ENCODE data around the gene LKAAEAR1.

The LKAAEAR1 gene

DNA sequence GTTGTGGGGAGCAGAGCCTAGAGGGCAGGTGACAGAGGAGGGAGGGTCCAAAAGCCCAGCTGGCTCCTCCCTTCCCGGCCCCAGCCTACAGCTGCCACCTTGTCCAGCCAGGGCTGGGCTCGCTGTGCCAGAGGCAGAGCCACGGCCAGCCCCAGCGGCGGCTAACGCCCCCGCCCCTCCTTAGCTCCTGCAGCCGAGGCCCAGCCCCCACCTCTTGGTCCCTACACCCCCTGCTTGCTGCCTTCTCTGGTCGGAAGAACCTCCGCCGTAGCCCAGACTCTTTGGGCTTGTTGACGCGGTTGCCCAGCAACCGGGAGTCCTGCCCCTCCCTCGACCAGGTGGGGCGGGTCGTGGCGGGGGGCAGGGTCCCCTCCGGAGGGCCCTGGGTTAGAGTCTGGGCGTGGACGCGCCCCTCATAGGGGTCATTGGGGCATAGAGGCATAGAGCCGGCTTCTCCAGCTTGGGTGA lies 521 bp upstream of the LKAAEAR1 start:
- no peak for DNase-seq (ENCODE audit: low read depth)
- TF ChIP-seq, protein P1, sequence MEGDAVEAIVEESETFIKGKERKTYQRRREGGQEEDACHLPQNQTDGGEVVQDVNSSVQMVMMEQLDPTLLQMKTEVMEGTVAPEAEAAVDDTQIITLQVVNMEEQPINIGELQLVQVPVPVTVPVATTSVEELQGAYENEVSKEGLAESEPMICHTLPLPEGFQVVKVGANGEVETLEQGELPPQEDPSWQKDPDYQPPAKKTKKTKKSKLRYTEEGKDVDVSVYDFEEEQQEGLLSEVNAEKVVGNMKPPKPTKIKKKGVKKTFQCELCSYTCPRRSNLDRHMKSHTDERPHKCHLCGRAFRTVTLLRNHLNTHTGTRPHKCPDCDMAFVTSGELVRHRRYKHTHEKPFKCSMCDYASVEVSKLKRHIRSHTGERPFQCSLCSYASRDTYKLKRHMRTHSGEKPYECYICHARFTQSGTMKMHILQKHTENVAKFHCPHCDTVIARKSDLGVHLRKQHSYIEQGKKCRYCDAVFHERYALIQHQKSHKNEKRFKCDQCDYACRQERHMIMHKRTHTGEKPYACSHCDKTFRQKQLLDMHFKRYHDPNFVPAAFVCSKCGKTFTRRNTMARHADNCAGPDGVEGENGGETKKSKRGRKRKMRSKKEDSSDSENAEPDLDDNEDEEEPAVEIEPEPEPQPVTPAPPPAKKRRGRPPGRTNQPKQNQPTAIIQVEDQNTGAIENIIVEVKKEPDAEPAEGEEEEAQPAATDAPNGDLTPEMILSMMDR (IDR thresholded peaks at IDR 0.05; ENCODE audit: low read depth, low read length, missing control alignments), result no peak
- no peak overlapping the region for H3K4me3 ChIP-seq (ENCODE audit: low read depth, low read length)

DNA sequence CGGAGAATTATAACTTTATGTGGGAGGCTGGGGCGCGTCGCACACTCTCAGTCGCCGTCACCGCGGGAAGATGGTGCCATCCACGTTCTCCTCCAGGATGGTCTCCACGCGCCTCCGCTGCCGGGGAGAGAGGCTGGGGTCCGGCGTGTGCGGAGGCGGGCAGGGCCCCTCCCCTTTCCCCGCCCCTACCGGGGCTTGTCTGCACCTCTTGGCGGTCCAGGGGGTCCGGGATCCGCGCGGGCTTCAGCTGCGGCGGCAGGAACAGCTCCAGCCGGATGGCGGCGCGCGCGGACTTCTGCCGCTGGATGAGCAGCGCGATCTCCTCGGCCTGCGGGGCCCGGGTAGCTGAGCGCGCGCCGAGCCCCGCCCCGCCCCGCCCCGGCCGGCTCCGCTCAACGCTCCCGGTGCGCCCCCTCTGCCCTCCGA lies 807 bp downstream of the LKAAEAR1 start:
- TF ChIP-seq, protein P1 (IDR thresholded peaks at IDR 0.05; ENCODE audit: low read depth, low read length, missing control alignments), result peak; percentile 47
- peak overlapping the region; percentile 32; the same call in 1 of the 2 replicates for H3K4me3 ChIP-seq (ENCODE audit: low read depth, low read length)
- no peak for DNase-seq (ENCODE audit: low read depth)

DNA sequence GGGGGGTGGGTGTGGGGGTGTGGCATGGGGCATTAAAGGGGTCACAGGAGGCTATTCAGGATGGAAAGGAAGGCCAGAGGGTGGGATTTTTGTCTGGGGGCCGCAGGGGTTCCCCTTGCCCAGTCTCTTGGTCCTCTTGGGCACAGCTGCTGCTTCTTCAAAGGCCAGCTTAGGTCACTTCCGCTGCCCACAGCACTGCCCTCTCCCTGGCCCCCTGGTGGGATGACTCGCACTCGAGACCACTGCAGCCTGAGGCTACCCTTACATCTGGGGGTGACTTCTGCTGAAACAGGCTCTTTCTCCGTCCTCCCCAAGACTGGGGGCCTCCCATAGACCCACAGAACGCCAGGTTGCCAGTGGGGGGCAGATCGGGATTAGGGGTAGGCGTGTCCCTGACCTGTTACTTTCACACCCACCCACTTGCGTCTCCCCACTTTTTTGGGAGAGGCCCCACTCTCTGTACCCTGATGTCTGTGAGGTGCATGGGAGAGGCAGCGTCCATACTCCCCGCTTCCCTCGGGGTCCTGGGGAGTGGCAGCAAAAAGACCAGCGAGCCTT lies 1.3 kb downstream of the LKAAEAR1 start:
- TF ChIP-seq, protein P1 (IDR thresholded peaks at IDR 0.05; ENCODE audit: low read depth, low read length, missing control alignments), result no peak
- DNase-seq (ENCODE audit: low read depth), result no peak
- 0 out of 2 replicates have a peak overlapping the region, but pooled peaks have one; percentile 26 for H3K4me3 ChIP-seq (ENCODE audit: low read depth, low read length)

DNA sequence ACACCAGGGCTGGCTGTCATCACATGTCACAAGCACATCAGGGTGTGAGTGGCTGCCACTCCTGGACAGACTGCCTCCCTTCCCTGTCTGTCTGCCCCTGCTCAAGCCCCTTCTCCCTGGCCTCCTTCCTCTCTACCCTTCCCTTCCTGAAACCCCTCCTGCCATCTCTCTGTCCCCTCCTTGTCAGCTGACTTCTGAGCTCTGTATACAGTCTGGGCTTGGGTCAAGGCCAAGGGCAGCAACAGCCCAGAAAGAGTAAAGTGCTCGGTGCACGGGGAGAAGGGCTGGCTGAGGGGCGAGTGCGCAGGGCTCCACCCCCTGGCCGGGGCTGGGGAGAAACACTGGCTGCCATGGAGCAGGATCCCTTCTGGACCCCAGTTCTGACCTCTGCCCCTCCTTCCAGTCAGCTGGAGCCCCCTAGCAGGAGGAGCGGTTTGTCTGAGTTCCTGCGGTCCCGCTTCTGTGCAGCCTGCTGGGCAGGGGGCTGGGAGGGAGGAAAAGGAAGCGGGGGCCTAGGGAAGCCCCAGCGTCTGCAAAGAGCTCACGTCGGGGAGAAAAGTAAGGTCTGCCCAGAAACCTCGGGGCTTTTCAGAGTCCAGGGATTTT lies 2.0 kb downstream of the LKAAEAR1 start:
- no peak for DNase-seq (ENCODE audit: low read depth)
- TF ChIP-seq, protein P1 (IDR thresholded peaks at IDR 0.05; ENCODE audit: low read depth, low read length, missing control alignments), result no peak
- H3K4me3 ChIP-seq (ENCODE audit: low read depth, low read length), result no peak overlapping the region

DNA sequence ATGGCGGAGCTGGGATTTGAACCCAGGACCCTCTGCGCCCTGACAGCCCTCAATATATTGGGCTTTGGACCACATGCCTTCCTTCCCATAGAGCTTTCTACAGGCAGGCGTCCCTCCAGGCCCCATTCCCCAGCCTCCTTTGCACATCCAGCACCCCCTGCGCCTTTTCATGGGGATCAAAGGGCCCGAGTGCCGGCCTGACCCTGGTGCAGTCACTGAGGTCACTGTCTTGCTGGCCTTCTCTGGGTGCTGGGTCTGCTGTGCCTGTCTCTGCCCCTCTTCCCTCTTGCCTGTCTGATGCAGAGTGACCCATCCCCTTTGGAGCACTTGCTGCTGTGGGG lies 2.6 kb downstream of the LKAAEAR1 start:
- TF ChIP-seq, protein P1 (IDR thresholded peaks at IDR 0.05; ENCODE audit: low read depth, low read length, missing control alignments), result no peak
- no peak for DNase-seq (ENCODE audit: low read depth)
- no peak overlapping the region for H3K4me3 ChIP-seq (ENCODE audit: low read depth, low read length)

DNA sequence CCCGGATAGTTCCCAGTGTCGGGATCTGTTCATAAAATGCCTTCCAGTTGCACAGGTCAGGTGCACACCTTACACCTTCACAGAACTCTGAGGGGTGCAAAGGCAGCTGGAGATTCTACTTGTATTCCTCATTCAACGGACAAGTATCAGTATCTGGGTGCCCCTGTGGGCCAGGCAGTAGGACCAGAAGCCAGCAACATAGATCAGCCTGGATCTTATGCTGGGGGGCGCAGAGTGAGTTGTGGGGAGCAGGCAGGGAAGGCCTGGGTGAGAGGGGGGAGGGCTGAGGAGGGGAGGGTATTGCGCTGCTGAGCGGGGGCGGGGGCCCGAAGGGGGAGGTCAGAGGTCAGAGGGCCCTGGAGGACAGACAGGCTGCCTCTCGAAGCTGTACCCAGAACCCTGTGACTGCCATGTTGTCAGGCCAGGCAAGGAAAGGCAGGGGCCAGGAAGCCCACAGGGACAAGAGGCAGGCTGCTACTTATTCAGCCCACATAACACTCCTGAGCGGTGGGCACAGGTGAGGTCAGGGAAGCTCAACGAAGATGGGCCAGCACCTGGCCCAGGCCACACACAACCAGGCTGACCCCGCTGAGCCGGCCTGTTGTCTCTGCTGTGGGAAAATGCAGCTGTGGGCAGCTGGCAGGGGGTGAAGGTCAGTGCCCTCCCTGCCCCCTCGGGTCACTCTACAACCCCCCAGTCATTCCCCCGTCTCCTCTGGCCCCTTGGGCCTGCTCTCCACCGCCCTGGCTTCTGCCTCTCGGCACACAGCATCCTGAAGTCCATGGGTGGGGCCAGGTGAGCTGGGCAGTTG lies 3.2 kb downstream of the LKAAEAR1 start:
- no peak for DNase-seq (ENCODE audit: low read depth)
- TF ChIP-seq, protein P1 (IDR thresholded peaks at IDR 0.05; ENCODE audit: low read depth, low read length, missing control alignments), result no peak
- H3K4me3 ChIP-seq (ENCODE audit: low read depth, low read length), result no peak overlapping the region
